GM19438 (cell line): ENCODE results near the gene CAAP1.
"Not testable (repeated sequence)": the region's sequence is repeated elsewhere in the genome, so short reads cannot be mapped to it uniquely, and the experiment has no call there.

Source experiments
- ATAC-seq: cut with Tn5 transposase; IDR thresholded peaks from one replicate; pipeline ENCODE4 v1.9.1; 2021; ENCODE audit warnings: low read depth; ENCODE audit not compliant: unreplicated experiment

CAAP1 gene

GRCh38 chr9:26892251-26893029, at the start of gene CAAP1:
Gene CAAP1, minus strand, starts transcription at chr9:26892802. Its CDS starts 87 bp downstream, at chr9:26892715.
- peak; percentile 91 for ATAC-seq

- no peak for ATAC-seq
Observed at GRCh38 chr9:26940779-26941178, 48.2 kb upstream of the CAAP1 start.

GRCh38 chr9:26939955-26940711, 47.5 kb upstream of the CAAP1 start:
- ATAC-seq = no peak

GRCh38 chr9:26937816-26938371, 45.3 kb upstream of the CAAP1 start:
- ATAC-seq = no peak

GRCh38 chr9:26935847-26936246, 43.2 kb upstream of the CAAP1 start:
- ATAC-seq = no peak

- ATAC-seq = no peak
Observed at GRCh38 chr9:26928902-26929495, 36.4 kb upstream of the CAAP1 start.

GRCh38 chr9:26925609-26926008, 33.0 kb upstream of the CAAP1 start:
- ATAC-seq = no peak

GRCh38 chr9:26919698-26920097, 27.1 kb upstream of the CAAP1 start:
- ATAC-seq = no peak

- ATAC-seq = no peak
Observed at GRCh38 chr9:26913138-26913668, 20.6 kb upstream of the CAAP1 start.

- no peak for ATAC-seq
Observed at GRCh38 chr9:26904671-26905070, 12.1 kb upstream of the CAAP1 start.

- ATAC-seq = no peak
Observed at GRCh38 chr9:26904070-26904469, 11.5 kb upstream of the CAAP1 start.

GRCh38 chr9:26893030-26893676, 551 bp upstream of the CAAP1 start:
- no peak for ATAC-seq

GRCh38 chr9:26891726-26892125, 876 bp downstream of the CAAP1 start:
- no peak for ATAC-seq

- no peak for ATAC-seq
Observed at GRCh38 chr9:26888271-26888670, 4.3 kb downstream of the CAAP1 start.

- ATAC-seq = no peak
Observed at GRCh38 chr9:26882154-26882553, 10.4 kb downstream of the CAAP1 start.

GRCh38 chr9:26880262-26880661, 12.3 kb downstream of the CAAP1 start:
- ATAC-seq = no peak

- not testable (repeated sequence) for ATAC-seq
Observed at GRCh38 chr9:26875155-26875554, 17.4 kb downstream of the CAAP1 start.

- ATAC-seq = no peak
Observed at GRCh38 chr9:26870292-26870691, 22.3 kb downstream of the CAAP1 start.

- ATAC-seq = no peak
Observed at GRCh38 chr9:26863074-26863473, 29.5 kb downstream of the CAAP1 start.

GRCh38 chr9:26856413-26857032, 36.1 kb downstream of the CAAP1 start:
- no peak for ATAC-seq
